DMS79 (cell line): ENCODE results near the gene DMAC2.
A peak's percentile ranks its signal among the peaks of the same experiment; 100 is the strongest.
"Not testable (repeated sequence)": the region's sequence is repeated elsewhere in the genome, so short reads cannot be mapped to it uniquely, and the experiment has no call there.

ENCODE experiments used
- DNase-seq: peaks from one replicate; lab custom pipeline; 2025; lab: John Stamatoyannopoulos, UW

DMAC2 gene

GRCh38 chr19:41442473-41443355, 3.0 kb upstream of the DMAC2 start, which contains the start of gene ERICH4:
TSS of gene ERICH4 (plus strand) at chr19:41443156. CDS start at chr19:41443170, 14 bp downstream.
- no peak for DNase-seq

DNA sequence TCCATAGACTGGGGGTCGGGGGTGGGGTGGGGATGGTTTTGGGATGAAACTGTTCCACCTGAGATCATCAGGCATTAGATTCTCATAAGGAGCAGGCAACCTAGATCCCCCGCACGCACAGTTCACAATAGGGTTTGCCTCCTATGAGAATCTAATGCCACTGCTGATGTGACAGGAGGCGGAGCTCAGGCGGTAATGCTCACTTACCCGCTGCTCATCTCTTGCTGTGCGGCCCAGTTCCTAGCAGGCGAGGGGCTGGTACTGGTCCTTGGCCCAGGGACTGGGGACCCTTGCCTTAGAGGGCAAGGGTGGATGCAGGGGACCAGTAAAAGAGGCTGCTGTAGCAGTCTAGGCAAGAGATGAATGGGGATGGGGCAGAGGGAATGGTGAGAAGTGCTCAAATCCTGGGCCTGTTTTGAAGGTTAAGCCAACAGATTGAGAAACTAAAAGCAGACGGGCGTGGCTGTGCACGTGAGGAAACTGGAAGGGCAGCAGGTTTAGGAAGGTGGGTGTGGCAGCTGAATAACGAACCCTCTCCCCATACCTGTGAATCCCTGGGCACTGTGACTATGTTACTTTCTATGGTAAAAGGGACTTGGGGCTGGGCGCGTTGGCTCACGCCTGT, 1.7 kb upstream of the DMAC2 start:
- no peak for DNase-seq

DNA sequence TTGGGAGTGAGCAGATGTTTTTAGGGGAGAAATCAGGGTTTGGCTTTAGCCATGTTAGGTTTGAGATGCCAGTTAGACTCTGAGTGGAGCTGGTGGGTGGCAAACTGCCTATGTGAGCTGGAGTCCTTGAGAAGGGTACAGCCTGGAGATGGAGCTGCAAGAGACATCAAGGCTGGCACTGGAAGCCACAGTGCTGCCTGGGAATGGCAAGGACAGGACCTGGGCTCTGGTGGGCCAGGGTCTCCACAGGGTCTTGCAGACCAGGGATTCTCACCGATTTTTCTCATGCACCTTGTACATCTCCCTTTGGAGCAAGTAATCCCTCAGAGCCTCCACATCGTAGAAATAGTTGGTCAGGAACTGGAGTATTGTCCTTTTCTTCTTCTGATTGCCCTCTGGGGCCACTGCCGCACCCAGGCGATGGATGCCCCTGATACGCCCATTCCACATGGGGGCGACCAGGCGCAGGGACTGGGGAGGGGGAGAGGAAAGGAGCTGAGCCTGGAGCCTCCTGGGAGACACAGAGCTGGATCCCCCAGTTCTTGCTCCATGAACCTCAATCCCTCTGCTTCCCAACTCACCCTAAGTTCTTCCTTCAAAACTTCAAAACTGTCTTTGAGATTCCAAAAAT, 1.7 kb downstream of the DMAC2 start:
- DNase-seq: no peak

DNA sequence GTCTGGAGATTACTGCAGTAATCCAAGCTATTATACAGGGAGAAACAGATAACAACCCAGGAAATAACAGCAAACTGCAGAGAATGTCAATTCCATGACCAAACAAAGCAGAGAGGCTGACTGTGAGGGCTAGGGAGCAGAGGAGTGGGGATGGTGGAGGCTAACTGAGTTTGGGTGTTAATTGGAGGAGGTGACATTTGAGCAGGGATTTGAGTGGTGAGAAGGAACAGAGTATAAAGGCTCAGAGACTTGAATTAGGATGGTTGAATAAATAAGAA, 3.1 kb downstream of the DMAC2 start:
- DNase-seq: no peak

DNA sequence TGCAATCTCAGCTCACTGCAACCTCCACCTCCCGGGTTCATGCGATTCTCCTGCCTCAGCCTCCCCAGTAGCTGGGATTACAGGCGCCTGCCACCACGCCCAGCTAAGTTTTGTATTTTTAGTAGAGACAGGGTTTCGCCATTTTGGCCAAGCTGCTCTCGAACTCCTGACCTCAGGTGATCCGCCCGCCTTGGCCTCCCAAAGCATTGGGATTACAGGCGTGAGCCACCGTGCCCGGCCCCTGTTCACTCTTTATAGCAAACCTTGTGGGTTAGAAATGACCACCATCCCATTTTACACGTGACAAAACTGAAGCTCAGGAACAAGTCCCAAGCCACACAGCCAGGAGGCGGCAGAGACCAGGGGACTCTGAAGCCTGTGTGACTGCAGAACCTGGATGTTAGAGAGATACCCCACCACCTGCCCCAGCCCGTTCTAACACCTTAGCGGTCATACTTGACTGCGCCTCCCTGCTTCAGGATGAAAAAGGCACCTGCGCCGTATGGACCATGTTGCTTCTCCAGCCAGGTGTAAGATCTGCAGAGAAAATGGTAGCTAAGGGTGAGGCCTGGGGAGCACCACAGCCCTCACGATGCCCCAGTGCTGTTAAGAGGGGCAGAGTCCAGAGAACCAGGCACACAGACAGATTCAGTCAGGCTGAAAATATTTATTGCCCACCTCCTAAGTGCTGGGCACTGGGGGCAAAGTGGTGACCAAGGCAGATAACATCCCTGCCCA, 3.6 kb downstream of the DMAC2 start:
- no peak for DNase-seq

DNA sequence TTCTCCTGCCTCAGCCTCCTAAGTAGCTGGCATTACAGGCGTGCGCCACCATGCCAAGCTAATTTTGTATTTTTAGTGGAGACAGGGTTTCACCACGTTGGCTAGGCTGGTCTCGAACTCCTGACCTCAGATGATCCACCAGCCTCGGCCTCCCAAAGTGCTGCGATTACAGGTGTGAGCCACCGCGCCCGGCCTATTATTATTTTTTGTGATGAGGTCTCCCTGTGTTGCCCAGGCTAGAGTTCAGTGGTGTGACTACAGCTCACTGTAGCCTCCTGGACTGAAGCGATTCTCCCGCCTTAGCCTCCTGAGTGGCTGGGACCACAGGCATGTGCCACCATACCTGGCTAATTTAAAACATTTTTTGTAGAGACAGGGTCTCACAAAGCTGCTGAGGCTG, 4.3 kb downstream of the DMAC2 start:
- not testable (repeated sequence) for DNase-seq

DNA sequence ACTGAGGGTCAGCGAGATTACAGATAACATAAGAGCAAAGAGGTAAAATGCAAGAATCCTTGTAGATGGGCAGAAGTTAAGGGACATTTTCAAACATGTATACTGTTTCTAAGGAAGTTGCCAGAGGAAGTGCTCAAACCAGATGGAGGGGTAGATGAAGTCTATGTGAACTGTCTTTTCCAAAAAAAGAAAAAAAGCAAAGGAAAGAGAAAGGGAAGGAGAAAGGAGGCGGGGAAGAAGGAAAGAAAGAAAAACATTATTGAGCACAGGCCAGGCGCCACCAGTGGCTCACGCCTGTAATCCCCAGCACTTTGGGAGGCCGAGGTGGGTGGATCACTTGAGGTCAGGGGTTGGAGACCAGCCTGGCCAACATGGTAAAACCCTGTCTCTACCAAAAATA, 5.3 kb downstream of the DMAC2 start:
- no peak for DNase-seq

DNA sequence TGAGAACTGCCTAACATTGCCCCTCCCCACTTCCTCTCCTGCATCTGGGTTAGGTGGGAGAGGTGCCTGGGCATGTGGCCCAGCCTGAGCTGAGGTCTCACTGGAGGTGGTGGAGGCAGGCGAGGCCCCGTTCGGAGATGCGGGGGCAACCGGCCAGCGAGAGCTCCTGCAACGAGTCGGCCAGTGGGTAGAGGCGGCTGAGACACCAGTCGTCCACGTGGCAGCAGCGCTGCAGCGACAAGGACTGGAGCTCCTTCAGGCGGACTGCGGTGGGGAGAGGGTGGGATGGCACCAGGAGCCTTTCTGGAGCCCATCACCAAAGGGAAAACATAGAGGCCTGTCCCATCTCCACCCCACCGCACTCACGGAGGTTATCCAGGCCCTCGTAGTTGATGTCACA, 6.5 kb downstream of the DMAC2 start:
- no peak for DNase-seq

GRCh38 chr19:41431426-41432386, 8.0 kb downstream of the DMAC2 start:
- DNase-seq: no peak

DNA sequence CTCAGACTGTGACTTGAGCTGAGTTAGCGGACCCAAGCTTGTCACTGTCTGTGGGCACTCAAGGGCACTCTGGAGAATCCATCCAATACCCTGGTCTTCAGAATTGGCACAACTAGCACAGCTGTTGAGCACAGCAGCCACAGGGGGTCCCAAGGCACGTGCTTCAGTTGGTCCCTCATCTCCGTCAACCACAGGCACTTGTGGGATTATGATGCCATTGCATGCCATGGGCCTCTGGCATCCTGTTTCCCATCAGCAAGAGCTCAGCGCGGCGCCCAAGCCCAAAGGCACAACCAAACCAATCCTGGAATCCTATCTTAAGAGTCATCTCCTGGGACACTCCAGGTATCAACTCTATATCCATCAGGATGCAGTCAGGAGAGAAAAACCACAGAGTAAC, 8.8 kb downstream of the DMAC2 start:
- peak; percentile 79 for DNase-seq

- DNase-seq: no peak
Observed at GRCh38 chr19:41428481-41428859, 11.2 kb downstream of the DMAC2 start.

- peak; percentile 79 for DNase-seq
Observed at GRCh38 chr19:41427647-41428480, 11.8 kb downstream of the DMAC2 start.

- DNase-seq: peak; percentile 83
Observed at GRCh38 chr19:41426952-41427646, 12.6 kb downstream of the DMAC2 start, which contains the start of gene B3GNT8. TSS of gene B3GNT8 (minus strand) at chr19:41427374. CDS start at chr19:41426778, 596 bp downstream.

DNA sequence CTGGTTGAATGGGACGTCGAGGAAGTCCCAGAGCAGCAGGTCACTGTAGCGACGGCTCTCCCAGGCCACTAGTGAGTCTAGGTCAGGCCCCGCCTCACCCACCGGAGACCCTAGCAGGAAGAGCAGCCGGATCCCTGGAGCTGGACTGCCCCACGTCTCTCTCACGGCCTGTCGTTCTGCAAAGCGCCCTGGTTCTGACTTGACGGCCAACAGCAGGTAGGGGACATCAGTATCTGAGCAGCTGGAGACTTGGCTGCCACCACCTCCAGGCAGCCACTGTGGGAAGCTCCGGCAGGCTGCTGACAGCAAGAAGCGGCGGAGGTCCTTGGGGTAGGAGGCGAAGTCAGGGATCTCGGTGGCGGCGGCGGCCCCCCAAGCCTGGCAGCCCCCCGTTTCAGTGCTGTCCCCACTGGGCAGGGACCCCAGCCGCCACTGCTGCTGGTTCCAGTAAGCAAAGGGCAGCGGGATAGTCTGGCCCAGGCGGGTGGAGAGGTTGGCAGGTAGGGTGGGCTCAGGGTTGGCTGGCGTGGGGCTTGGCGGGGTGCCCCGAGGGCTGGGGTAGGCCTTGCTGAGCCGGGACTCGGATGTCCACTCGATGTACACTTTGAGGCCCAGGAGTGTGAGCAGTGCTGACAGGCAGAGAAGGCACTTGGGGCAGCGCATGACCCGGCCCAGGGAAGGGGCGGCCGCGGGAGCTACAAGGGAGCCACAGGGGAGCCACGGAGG, 13.4 kb downstream of the DMAC2 start:
- DNase-seq: no peak

GRCh38 chr19:41425174-41426115, 14.3 kb downstream of the DMAC2 start:
- DNase-seq: no peak

DNA sequence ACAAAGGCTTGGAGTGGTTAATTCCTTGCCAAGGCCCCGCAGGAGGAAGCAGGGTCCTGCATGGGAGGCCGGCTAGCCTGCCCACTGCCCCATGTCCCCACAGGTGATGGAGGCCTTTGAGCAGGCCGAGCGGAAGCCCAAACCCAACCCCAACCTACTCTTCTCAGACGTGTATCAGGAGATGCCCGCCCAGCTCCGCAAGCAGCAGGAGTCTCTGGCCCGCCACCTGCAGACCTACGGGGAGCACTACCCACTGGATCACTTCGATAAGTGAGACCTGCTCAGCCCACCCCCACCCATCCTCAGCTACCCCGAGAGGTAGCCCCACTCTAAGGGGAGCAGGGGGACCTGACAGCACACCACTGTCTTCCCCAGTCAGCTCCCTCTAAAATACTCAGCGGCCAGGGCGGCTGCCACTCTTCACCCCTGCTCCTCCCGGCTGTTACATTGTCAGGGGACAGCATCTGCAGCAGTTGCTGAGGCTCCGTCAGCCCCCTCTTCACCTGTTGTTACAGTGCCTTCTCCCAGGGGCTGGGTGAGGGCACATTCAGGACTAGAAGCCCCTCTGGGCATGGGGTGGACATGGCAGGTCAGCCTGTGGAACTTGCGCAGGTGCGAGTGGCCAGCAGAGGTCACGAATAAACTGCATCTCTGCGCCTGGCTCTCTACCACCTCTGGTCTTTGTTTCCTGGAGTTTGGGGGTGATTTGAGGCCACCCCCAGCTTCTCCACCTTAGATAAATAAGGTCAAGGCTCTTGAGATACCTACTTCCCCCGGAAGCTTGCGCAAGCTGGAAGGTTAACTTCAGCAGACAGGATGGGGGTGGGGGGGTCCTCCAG, 15.2 kb downstream of the DMAC2 start:
- no peak for DNase-seq

DNA sequence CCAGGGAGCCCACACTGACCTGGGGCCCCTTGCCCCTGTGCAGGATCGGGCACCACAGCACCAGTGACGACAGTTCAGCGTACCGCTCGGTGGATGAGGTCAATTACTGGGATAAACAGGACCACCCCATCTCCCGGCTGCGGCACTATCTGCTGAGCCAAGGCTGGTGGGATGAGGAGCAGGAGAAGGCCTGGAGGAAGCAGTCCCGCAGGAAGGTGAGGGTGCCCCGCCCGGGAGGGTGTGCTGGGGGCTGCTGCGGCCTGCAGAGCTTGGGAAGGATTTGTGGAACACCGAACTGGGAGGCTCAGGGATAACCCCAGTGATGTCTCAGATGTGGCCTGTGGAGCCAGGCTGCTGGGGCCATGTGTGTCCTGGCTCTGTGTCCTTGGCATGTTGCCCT, 16.8 kb downstream of the DMAC2 start:
- no peak for DNase-seq
